Spleen (tissue), 11 donors: ENCODE results near the gene CFAP45. TPM values are rescaled to one million over a fixed set of nuclear protein-coding genes. Genes with fewer than 3 reads are reported as not detected.
A peak's percentile ranks its signal among the peaks of the same experiment; 100 is the strongest.

Experiments used
- DNase-seq: peaks from one replicate; pipeline ENCODE4 v3.0.0-alpha.2; 2020
- H3K27ac ChIP-seq, 8 donors: fragments of 200-600 bp; sonication (generic) in 7 of 8; 1 replicate in 4 of 8; 2 replicates in 4 of 8; pipeline versions ENCODE4 v1.5.0 to v1.8.0; 2016 to 2021; ENCODE audit warnings: inconsistent platforms in 4 of 8, mild to moderate bottlenecking in 4 of 8, moderate library complexity in 1 of 8
- H3K27me3 ChIP-seq, 7 donors: fragments of 200-600 bp; sonication (generic) in 6 of 7; replicated peaks in 1 of 7; 1 replicate in 4 of 7; 2 replicates in 3 of 7; pipeline versions ENCODE4 v1.5.0 to v1.8.0; 2016 to 2021; ENCODE audit warnings: inconsistent platforms in 3 of 7, mild to moderate bottlenecking in 1 of 7
- H3K36me3 ChIP-seq, 6 donors: fragments of 200-600 bp; sonication (generic) in 5 of 6; 1 replicate in 4 of 6; 2 replicates in 2 of 6; pipeline versions ENCODE4 v1.5.0 to v1.8.0; 2016 to 2021; ENCODE audit warnings: inconsistent platforms in 2 of 6
- H3K4me1 ChIP-seq, 6 donors: fragments of 200-600 bp; sonication (generic) in 5 of 6; 1 replicate in 3 of 6; 2 replicates in 3 of 6; pipeline versions ENCODE4 v1.5.0 to v1.8.0; 2016 to 2021; ENCODE audit warnings: inconsistent platforms in 3 of 6
- H3K4me3 ChIP-seq, 8 donors: fragments of 200-600 bp; sonication (generic) in 7 of 8; 1 replicate in 4 of 8; 2 replicates in 4 of 8; pipeline versions ENCODE4 v1.5.0 to v1.8.0; 2016 to 2021; ENCODE audit warnings: inconsistent platforms in 4 of 8, mild to moderate bottlenecking in 4 of 8, moderate library complexity in 2 of 8
- H3K9me3 ChIP-seq, 8 donors: fragments of 200-600 bp; sonication (generic) in 7 of 8; 1 replicate in 4 of 8; 2 replicates in 4 of 8; pipeline versions ENCODE4 v1.5.0 to v1.8.0; 2016 to 2021; ENCODE audit warnings: inconsistent platforms in 4 of 8
- POLR2A ChIP-seq, 3 donors: fragments of 450-650 bp; IDR thresholded peaks; one replicate each; pipeline ENCODE4 v1.5.1; 2017; ENCODE audit warnings: antibody characterized with exemption in 3 of 3, mild to moderate bottlenecking in 1 of 3
- POLR2AphosphoS5 ChIP-seq, 3 donors: sonication (generic); formaldehyde crosslinking; IDR thresholded peaks; one replicate each; pipeline ENCODE4 v1.5.1; 2017; ENCODE audit warnings: antibody characterized with exemption in 3 of 3
- WGBS, 5 donors: extraction: QIAGEN DNeasy Blood & Tissue Kit in 3 of 5; methylation state at CpG; one replicate each; pipeline versions ENCODE4 v1.1.5 to v1.1.7; 2013 to 2018; 5-methylcytosine and 5-hydroxymethylcytosine counted together
- intact Hi-C: fragments of 100-400 bp; cut with DNase I; formaldehyde crosslinking; loops from one replicate; pipeline ENCODE4 v1.15.0; 2023; ENCODE audit warnings: low total_unique reads
- polyA plus RNA-seq, 3 donors: library from polyadenylated mRNA; stranded (reverse); fragments of 200-250 nt; gene quantifications; one replicate each; pipeline ENCODE4 v1.2.1, GENCODE V29; 2013
- total RNA-seq, 7 donors: library from RNA; depleted of rRNA in 3 of 7; stranded (reverse); fragments of >200 nt in 3 of 7; fragmentation: NEBNext Ultra II Directional in 4 of 7; extraction: Animal tissue kit (Norgen Biotek cat#: 25700) in 4 of 7; gene quantifications; one replicate each; pipeline versions ENCODE4 v1.1.0 to v1.2.1, GENCODE V29; 2016 to 2021
- TF ChIP-seq, protein P1 (sequence below), 11 experiments: fragments of 200-600 bp in 7 of 11; fragments of 450-650 bp in 4 of 11; sonication (generic) in 4 of 11; IDR thresholded peaks in 8 of 11; conservative IDR thresholded peaks in 3 of 11; 1 replicate in 7 of 11; 2 replicates in 4 of 11; pipeline versions ENCODE4 v1.4.0 to v1.8.0; 2016 to 2021; ENCODE audit warnings: antibody characterized with exemption in 11 of 11, inconsistent platforms in 4 of 11, mild to moderate bottlenecking in 1 of 11
- donor health status: healthy with polysubstance abuse.
- donor health status: DM: no; HTN: no; CAD: no; lungs with moderate emphysema.
- donor health status: DM: no; HTN: no; CAD: no.
- donor health status: Bipolar disorder and iron deficiency.
- donor health status: healthy.
- donor health status: DM: no; HTN: no; CAD: no.
- donor health status: DM: yes; HTN: yes; CAD: no.

Gene CFAP45
- total and polyA plus RNA-seq, 10 donors = 0.58 to 3.0 (median 1.9) TPM

- peak overlapping the region in 3 of 8 donors; percentile 26 to 78 (median 75) for H3K27ac ChIP-seq
- peaks cover 15 to 71% (median 55%) of the 10 kb centered on the region in 6 donors for H3K4me1 ChIP-seq
These were observed 71.8 kb downstream of the CFAP45 start for GRCh38 chr1:159828176-159828575.

GRCh38 chr1:159827549-159827948, 72.4 kb downstream of the CFAP45 start:
- TF ChIP-seq, protein P1, sequence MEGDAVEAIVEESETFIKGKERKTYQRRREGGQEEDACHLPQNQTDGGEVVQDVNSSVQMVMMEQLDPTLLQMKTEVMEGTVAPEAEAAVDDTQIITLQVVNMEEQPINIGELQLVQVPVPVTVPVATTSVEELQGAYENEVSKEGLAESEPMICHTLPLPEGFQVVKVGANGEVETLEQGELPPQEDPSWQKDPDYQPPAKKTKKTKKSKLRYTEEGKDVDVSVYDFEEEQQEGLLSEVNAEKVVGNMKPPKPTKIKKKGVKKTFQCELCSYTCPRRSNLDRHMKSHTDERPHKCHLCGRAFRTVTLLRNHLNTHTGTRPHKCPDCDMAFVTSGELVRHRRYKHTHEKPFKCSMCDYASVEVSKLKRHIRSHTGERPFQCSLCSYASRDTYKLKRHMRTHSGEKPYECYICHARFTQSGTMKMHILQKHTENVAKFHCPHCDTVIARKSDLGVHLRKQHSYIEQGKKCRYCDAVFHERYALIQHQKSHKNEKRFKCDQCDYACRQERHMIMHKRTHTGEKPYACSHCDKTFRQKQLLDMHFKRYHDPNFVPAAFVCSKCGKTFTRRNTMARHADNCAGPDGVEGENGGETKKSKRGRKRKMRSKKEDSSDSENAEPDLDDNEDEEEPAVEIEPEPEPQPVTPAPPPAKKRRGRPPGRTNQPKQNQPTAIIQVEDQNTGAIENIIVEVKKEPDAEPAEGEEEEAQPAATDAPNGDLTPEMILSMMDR (IDR thresholded peaks at IDR 0.05 in 8 of 11, conservative IDR thresholded peaks at IDR 0.05 in 3 of 11) = no peak
- TF ChIP-seq POLR2A (IDR thresholded peaks at IDR 0.05) = no peak
- no peak for TF ChIP-seq POLR2AphosphoS5 (IDR thresholded peaks at IDR 0.05)
- DNase-seq = no peak
- intact Hi-C loops = no loop called here
- H3K4me3 ChIP-seq = peak overlapping the region in 5 of 8 donors; percentile 14 to 56 (median 25)
- no peaks in the 10 kb centered on the region for H3K36me3 ChIP-seq
- WGBS, 5 donors = 53 to 79% (median 76%) methylated on average over 3 of the region's 3 CpGs
- no peaks in the 10 kb centered on the region for H3K27me3 ChIP-seq
- H3K27ac ChIP-seq = peak overlapping the region in 3 of 8 donors; percentile 72 to 78 (median 75)
- no peaks in the 10 kb centered on the region for H3K9me3 ChIP-seq
- H3K4me1 ChIP-seq = peaks cover 15 to 74% (median 55%) of the 10 kb centered on the region in 6 donors

More at GRCh38 chr1:159828176-159828575, 71.8 kb downstream of the CFAP45 start:
- Histone ChIP-seq H3K9me3 (no peaks in the 10 kb centered on the region), H3K4me3 (peak overlapping the region in 4 of 8 donors; percentile 14 to 56 (median 26)), H3K36me3 (peaks cover 0 to 4% (median 0%) of the 10 kb centered on the region in 6 donors), H3K27me3 (no peaks in the 10 kb centered on the region)
- TF ChIP-seq POLR2AphosphoS5 (IDR thresholded peaks at IDR 0.05) = no peak
- TF ChIP-seq POLR2A (IDR thresholded peaks at IDR 0.05) = no peak
- TF ChIP-seq, protein P1 (IDR thresholded peaks at IDR 0.05 in 8 of 11, conservative IDR thresholded peaks at IDR 0.05 in 3 of 11) = no peak
- DNase-seq = no peak
- intact Hi-C loops = no loop called here
- 58 to 98% (median 95%) methylated on average over 3 of the region's 3 CpGs for WGBS, 5 donors

DNA sequence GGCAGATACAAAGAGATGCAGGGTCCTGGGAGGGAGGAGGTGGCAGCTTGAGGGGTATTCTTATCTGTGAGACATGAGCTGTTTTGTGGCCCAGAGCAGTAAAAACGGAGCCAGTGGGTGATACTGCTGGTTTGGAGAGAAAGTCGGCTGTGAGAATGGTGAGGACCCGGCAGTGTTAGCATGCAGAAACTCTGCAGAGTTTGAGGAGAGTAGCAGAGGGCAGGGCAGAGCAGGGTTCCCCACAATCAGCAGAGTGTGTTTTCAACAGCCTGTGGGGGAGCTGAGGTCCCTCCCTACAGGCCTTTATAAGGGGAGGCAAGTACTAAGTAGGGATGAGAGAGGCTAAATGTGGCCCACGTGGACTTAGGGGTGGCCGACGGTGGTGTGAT, 72.9 kb downstream of the CFAP45 start:
- Histone ChIP-seq H3K4me3 (peak overlapping the region in 6 of 8 donors; percentile 14 to 56 (median 24)), H3K9me3 (no peaks in the 10 kb centered on the region), H3K4me1 (peaks cover 15 to 74% (median 55%) of the 10 kb centered on the region in 6 donors), H3K27me3 (no peaks in the 10 kb centered on the region), H3K36me3 (no peaks in the 10 kb centered on the region), H3K27ac (peak overlapping the region in 7 of 8 donors; percentile 45 to 78 (median 69))
- DNase-seq = no peak
- intact Hi-C loops = no loop called here
- WGBS, 5 donors = 85 to 89% (median 87%) methylated on average over 6 of the region's 6 CpGs
- TF ChIP-seq POLR2A (IDR thresholded peaks at IDR 0.05) (no peak), POLR2AphosphoS5 (IDR thresholded peaks at IDR 0.05) (no peak)
- TF ChIP-seq, protein P1 (IDR thresholded peaks at IDR 0.05 in 8 of 11, conservative IDR thresholded peaks at IDR 0.05 in 3 of 11) = no peak

DNA sequence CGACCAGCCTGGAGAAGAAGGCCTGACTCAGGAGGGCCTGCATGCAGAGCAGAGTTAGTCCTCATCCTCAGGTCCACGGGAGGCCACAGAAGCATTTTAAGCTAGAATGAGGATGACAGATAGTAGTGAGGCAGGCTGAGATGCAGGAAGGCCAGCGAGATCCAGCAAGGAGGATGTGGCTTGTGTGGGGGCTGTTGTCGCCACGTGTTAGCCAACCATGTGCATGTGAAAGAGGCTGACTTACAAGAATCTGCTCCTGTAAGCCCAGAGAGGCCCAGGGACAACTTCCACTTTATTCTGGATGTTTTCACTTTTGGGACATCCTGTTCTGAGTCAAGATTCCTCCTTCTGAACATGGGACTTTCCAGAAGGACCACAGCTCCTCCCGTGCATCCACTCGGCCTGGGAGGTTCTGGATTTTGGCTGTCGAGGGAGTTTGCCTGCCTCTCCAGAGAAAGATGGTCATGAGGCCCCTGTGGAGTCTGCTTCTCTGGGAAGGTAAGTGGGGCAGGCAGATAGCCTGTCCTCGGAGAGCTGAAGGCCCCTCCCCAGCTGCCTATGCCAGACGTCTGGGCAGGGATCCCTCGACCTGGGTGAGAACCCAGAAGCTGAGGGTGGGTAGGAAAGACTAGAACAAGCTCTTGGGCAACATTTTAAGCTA, 73.4 kb downstream of the CFAP45 start, which contains the start of gene SLAMF8:
TSS of gene SLAMF8 (plus strand) at position 433 of the 661 bp plus-strand sequence. CDS start at position 459, 26 bp downstream.
- Histone ChIP-seq H3K27ac (peak within 1 kb of the TSS in 7 of 8 donors; percentile 45 to 78 (median 69)), H3K36me3 (no peaks in the 10 kb centered on the region), H3K9me3 (no peaks in the 10 kb centered on the region), H3K27me3 (no peaks in the 10 kb centered on the region), H3K4me1 (peaks cover 15 to 74% (median 55%) of the 10 kb centered on the region in 6 donors), H3K4me3 (peak within 1 kb of the TSS in 6 of 8 donors; percentile 14 to 56 (median 24))
- 33 to 53% (median 41%) methylated on average over 11 of the region's 11 CpGs for WGBS, 5 donors
- TF ChIP-seq, protein P1 (IDR thresholded peaks at IDR 0.05 in 8 of 11, conservative IDR thresholded peaks at IDR 0.05 in 3 of 11) = no peak
- TF ChIP-seq POLR2AphosphoS5 (IDR thresholded peaks at IDR 0.05) = peak in 2 of 3 donors; percentile 52 to 61
- DNase-seq = peak; percentile 84
- intact Hi-C loops = no loop called here
